Activated CD4-positive, alpha-beta T cell treated with anti-CD3 and anti-CD28 coated beads for 36 hours (primary cell): ENCODE measurements around the gene MARK3. TPM values are rescaled to one million over a fixed set of nuclear protein-coding genes. Genes with fewer than 3 reads are reported as not detected.

Experiments
- ATAC-seq: fragments of 200-7000 bp; cut with Tn5 transposase; one replicate; pipeline ENCODE4 v1.10.0; 2021; ENCODE audit warnings: mild to moderate bottlenecking, moderate library complexity
- CTCF ChIA-PET: fragments of 350-600 bp; sonication (Branson Sonifier 250); formaldehyde crosslinking; loops from one replicate; lab custom pipeline; 2021; ENCODE audit warnings: antibody characterized with exemption; lab: Charles Lee
- POLR2A ChIA-PET: fragments of 350-600 bp; sonication (Branson Sonifier 250); formaldehyde crosslinking; loops from one replicate; lab custom pipeline; 2021; ENCODE audit warnings: antibody characterized with exemption, inconsistent platforms; lab: Charles Lee
- DNase-seq: peaks from one replicate; pipeline ENCODE4 v3.0.0-alpha.2; 2020
- H3K27ac Mint-ChIP-seq: one replicate; pipeline ENCODE4 v1.8.0; 2021; ENCODE audit warnings: mixed read lengths
- H3K27me3 Mint-ChIP-seq: one replicate; pipeline ENCODE4 v1.8.0; 2021; ENCODE audit warnings: mixed read lengths
- H3K36me3 Mint-ChIP-seq: one replicate; pipeline ENCODE4 v1.8.0; 2021; ENCODE audit warnings: low read depth, mixed read lengths
- H3K4me1 Mint-ChIP-seq: one replicate; pipeline ENCODE4 v1.8.0; 2021; ENCODE audit warnings: mixed read lengths
- H3K4me3 Mint-ChIP-seq: one replicate; pipeline ENCODE4 v1.8.0; 2021; ENCODE audit warnings: mild to moderate bottlenecking, moderate library complexity, mixed read lengths
- H3K9me3 Mint-ChIP-seq: one replicate; pipeline ENCODE4 v1.8.0; 2021; ENCODE audit warnings: low read depth, mixed read lengths
- intact Hi-C, 2 experiments: fragments of 100-400 bp; cut with DNase I in 1 of 2; cut with micrococcal nuclease in 1 of 2; formaldehyde crosslinking; loops; one replicate each; pipeline versions ENCODE4 v1.14.2 to v1.15.1; 2022 to 2024; cut with DNase I, micrococcal nuclease
- total RNA-seq, 2 experiments: library from RNA; stranded (reverse); gene quantifications; one replicate each; pipeline ENCODE4 v1.2.3, GENCODE V29; 2021

The MARK3 gene
- 10 to 100 TPM; 57.3 to 64.9 TPM for total RNA-seq

- Mint-ChIP-seq H3K27me3 (no peaks in the 10 kb centered on the region), H3K9me3 (no peaks in the 10 kb centered on the region), H3K4me1 (peaks cover 33% of the 10 kb centered on the region), H3K27ac (peak within 1 kb of the TSS; percentile 98), H3K4me3 (peak within 1 kb of the TSS; percentile 99), H3K36me3 (peaks cover 11% of the 10 kb centered on the region)
- intact Hi-C loops = loop anchor here (1.0 to 10.0 kb wide), 8 partner anchors 37 to 793 kb away; partner anchors contain the start of genes EIF5 (in 2 of the 2), BAG5 (in 1 of the 2), COA8 (in 1 of the 2) and KLC1 (in 1 of the 2)
- CTCF ChIA-PET = interaction anchor here (0.6 to 1.5 kb wide), 4 partner anchors 8 to 93 kb away, joined by 3 to 7 read pairs (median 3); partner anchors contain the start of gene EIF5
- POLR2A ChIA-PET = interaction anchor here (1.2 kb wide), 1 partner anchor 52 kb away, joined by 3 read pairs; the partner anchor contains the start of gene EIF5
- ATAC-seq (peak; percentile 93), DNase-seq (peak; percentile 98)
These were observed at the start of gene MARK3 for GRCh38 chr14:103385152-103385928. Gene MARK3, plus strand, starts transcription at chr14:103385415. Its CDS starts 615 bp downstream, at chr14:103386030.

- CTCF ChIA-PET = interaction anchor here (0.6 kb wide), 2 partner anchors 27 to 742 kb away, joined by 3 to 4 read pairs; no protein-coding TSS in a partner anchor
- ATAC-seq = no peak
- no peak for DNase-seq
- POLR2A ChIA-PET = interaction anchor here (0.6 to 4.2 kb wide), 5 partner anchors 8 to 48 kb away, joined by 3 to 34 read pairs (median 3); no protein-coding TSS in a partner anchor
- intact Hi-C loops = loop anchor here in 1 of 2 experiments (10.0 kb wide), 1 partner anchor 1571 kb away; the partner anchor contains the start of gene PPP2R5C
- H3K27me3 Mint-ChIP-seq = no peaks in the 10 kb centered on the region
- no peaks in the 10 kb centered on the region for H3K9me3 Mint-ChIP-seq
- peak overlapping the region; percentile 79 for H3K4me3 Mint-ChIP-seq
- peaks cover 63% of the 10 kb centered on the region for H3K36me3 Mint-ChIP-seq
- peak overlapping the region; percentile 82 for H3K27ac Mint-ChIP-seq
- peaks cover 59% of the 10 kb centered on the region for H3K4me1 Mint-ChIP-seq
These were observed 49.0 kb upstream of the MARK3 start for GRCh38 chr14:103336191-103336590.

- peaks cover 47% of the 10 kb centered on the region for H3K4me1 Mint-ChIP-seq
- H3K27ac Mint-ChIP-seq = peak overlapping the region; percentile 64
- H3K9me3 Mint-ChIP-seq = no peaks in the 10 kb centered on the region
- DNase-seq (no peak), ATAC-seq (no peak)
- no peak overlapping the region for H3K4me3 Mint-ChIP-seq
- H3K36me3 Mint-ChIP-seq = peaks cover 77% of the 10 kb centered on the region
- POLR2A ChIA-PET = interaction anchor here (1.1 kb wide), 2 partner anchors 10 to 45 kb away, joined by 3 read pairs; no protein-coding TSS in a partner anchor
- CTCF ChIA-PET = interaction anchor here (0.6 to 1.8 kb wide), 3 partner anchors 9 to 32 kb away, joined by 3 to 4 read pairs (median 3); no protein-coding TSS in a partner anchor
- no peaks in the 10 kb centered on the region for H3K27me3 Mint-ChIP-seq
- intact Hi-C loops = loop anchor here in 1 of 2 experiments (10.0 kb wide), 1 partner anchor 1573 kb away; the partner anchor contains the start of gene PPP2R5C
These were observed 47.4 kb upstream of the MARK3 start for GRCh38 chr14:103337794-103338193.

GRCh38 chr14:103339561-103339960 is 45.7 kb upstream of the MARK3 start:
- ATAC-seq = no peak
- peak overlapping the region; percentile 19 for H3K27ac Mint-ChIP-seq

GRCh38 chr14:103340480-103341212 is 44.6 kb upstream of the MARK3 start:
- peaks cover 85% of the 10 kb centered on the region for H3K36me3 Mint-ChIP-seq
- ChIA-PET CTCF (interaction anchor here (0.6 to 1.5 kb wide), 4 partner anchors 8 to 50 kb away, joined by 3 to 6 read pairs (median 4); no protein-coding TSS in a partner anchor), POLR2A (no interaction called here)
- H3K27me3 Mint-ChIP-seq = no peaks in the 10 kb centered on the region
- ATAC-seq = no peak
- H3K4me1 Mint-ChIP-seq = peaks cover 41% of the 10 kb centered on the region
- DNase-seq = no peak
- peak overlapping the region; percentile 72 for H3K27ac Mint-ChIP-seq
- H3K4me3 Mint-ChIP-seq = no peak overlapping the region
- H3K9me3 Mint-ChIP-seq = no peaks in the 10 kb centered on the region
- intact Hi-C loops = no loop called here

More at GRCh38 chr14:103339561-103339960, 45.7 kb upstream of the MARK3 start:
- intact Hi-C loops = loop anchor here in 1 of 2 experiments (10.0 kb wide), 1 partner anchor 1575 kb away; the partner anchor contains the start of gene PPP2R5C
- H3K4me1 Mint-ChIP-seq = peaks cover 45% of the 10 kb centered on the region
- H3K9me3 Mint-ChIP-seq = no peaks in the 10 kb centered on the region
- peaks cover 90% of the 10 kb centered on the region for H3K36me3 Mint-ChIP-seq
- no peak overlapping the region for H3K4me3 Mint-ChIP-seq
- no peaks in the 10 kb centered on the region for H3K27me3 Mint-ChIP-seq
- ChIA-PET CTCF (interaction anchor here (0.7 to 1.5 kb wide), 3 partner anchors 9 to 349 kb away, joined by 3 to 5 read pairs (median 3); no protein-coding TSS in a partner anchor), POLR2A (interaction anchor here (0.7 kb wide), 1 partner anchor 35 kb away, joined by 3 read pairs; no protein-coding TSS in a partner anchor)
- DNase-seq = no peak

- POLR2A ChIA-PET = interaction anchor here (0.5 to 0.6 kb wide), 2 partner anchors 128 to 174 kb away, joined by 3 to 4 read pairs; no protein-coding TSS in a partner anchor
- ATAC-seq (no peak), DNase-seq (no peak)
- peaks cover 77% of the 10 kb centered on the region for H3K36me3 Mint-ChIP-seq
- no peaks in the 10 kb centered on the region for H3K27me3 Mint-ChIP-seq
- peaks cover 33% of the 10 kb centered on the region for H3K4me1 Mint-ChIP-seq
- intact Hi-C loops = no loop called here
- H3K27ac Mint-ChIP-seq = peak overlapping the region; percentile 42
- no peaks in the 10 kb centered on the region for H3K9me3 Mint-ChIP-seq
- CTCF ChIA-PET = interaction anchor here (0.6 to 1.3 kb wide), 2 partner anchors 7 to 49 kb away, joined by 3 to 6 read pairs; no protein-coding TSS in a partner anchor
- no peak overlapping the region for H3K4me3 Mint-ChIP-seq
These were observed 43.7 kb upstream of the MARK3 start for GRCh38 chr14:103341250-103342129.

GRCh38 chr14:103343164-103343879 is 41.9 kb upstream of the MARK3 start:
- ChIA-PET CTCF (interaction anchor here (0.6 to 1.5 kb wide), 6 partner anchors 9 to 75 kb away, joined by 3 to 5 read pairs (median 4); partner anchors contain the start of gene EIF5), POLR2A (interaction anchor here (3.5 kb wide), 1 partner anchor 8 kb away, joined by 34 read pairs; the partner anchor contains the start of gene EIF5)
- no peak for ATAC-seq
- Mint-ChIP-seq H3K9me3 (no peaks in the 10 kb centered on the region), H3K27me3 (no peaks in the 10 kb centered on the region), H3K4me1 (peaks cover 15% of the 10 kb centered on the region), H3K36me3 (peaks cover 58% of the 10 kb centered on the region), H3K27ac (no peak overlapping the region), H3K4me3 (no peak overlapping the region)
- no peak for DNase-seq
- intact Hi-C loops = no loop called here

- intact Hi-C loops = no loop called here
- DNase-seq (no peak), ATAC-seq (no peak)
- peaks cover 51% of the 10 kb centered on the region for H3K36me3 Mint-ChIP-seq
- POLR2A ChIA-PET = interaction anchor here (0.6 to 3.5 kb wide), 2 partner anchors 9 to 1247 kb away, joined by 3 to 34 read pairs; partner anchors contain the start of gene EIF5
- no peaks in the 10 kb centered on the region for H3K27me3 Mint-ChIP-seq
- CTCF ChIA-PET = interaction anchor here (0.6 to 1.8 kb wide), 5 partner anchors 18 to 76 kb away, joined by 3 to 7 read pairs (median 4); no protein-coding TSS in a partner anchor
- H3K4me3 Mint-ChIP-seq = no peak overlapping the region
- peaks cover 11% of the 10 kb centered on the region for H3K4me1 Mint-ChIP-seq
- no peak overlapping the region for H3K27ac Mint-ChIP-seq
- no peaks in the 10 kb centered on the region for H3K9me3 Mint-ChIP-seq
These were observed 41.1 kb upstream of the MARK3 start for GRCh38 chr14:103343905-103344797.
